Measurements from ENCODE around the gene MFSD11.
"Not testable (repeated sequence)": the region's sequence is repeated elsewhere in the genome, so short reads cannot be mapped to it uniquely, and the experiment has no call there.

Gene MFSD11

DNA sequence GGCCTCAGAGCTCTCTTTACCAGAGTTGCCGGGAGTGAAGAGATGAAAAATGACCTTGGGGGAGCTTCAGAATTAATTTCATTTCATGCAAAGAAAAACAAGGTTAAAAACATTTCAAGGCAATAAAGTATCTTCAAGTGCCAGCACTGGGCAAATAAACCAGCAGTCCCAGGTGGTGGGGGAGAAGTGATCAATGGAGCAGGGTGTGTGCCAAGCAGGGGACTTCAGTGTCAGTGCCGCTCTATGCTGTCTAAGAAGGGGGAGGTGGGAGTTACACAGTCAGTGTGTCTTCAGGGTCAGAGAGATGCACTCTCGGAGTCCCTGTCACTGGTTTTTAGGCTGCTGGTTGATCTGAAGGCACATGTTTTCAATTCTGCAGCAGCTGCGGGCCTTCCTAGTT, 73.0 kb downstream of the MFSD11 start:
- H3K36me3 ChIP-seq (ENCODE audit: control insufficient read depth, insufficient read depth, low read length): no peaks in the 10 kb centered on the region
- no peak overlapping the region for H3K27ac ChIP-seq (ENCODE audit: low read depth, low read length)
- no peaks in the 10 kb centered on the region for H3K4me1 ChIP-seq (ENCODE audit: control insufficient read depth, insufficient read depth, low read length)
- no peak overlapping the region for H3K9ac ChIP-seq (ENCODE audit: low read length)
- H3K4me3 ChIP-seq (ENCODE audit: low read length): no peak overlapping the region
- H3K27me3 ChIP-seq (ENCODE audit: control insufficient read depth, insufficient read depth, low read length): no peaks in the 10 kb centered on the region

DNA sequence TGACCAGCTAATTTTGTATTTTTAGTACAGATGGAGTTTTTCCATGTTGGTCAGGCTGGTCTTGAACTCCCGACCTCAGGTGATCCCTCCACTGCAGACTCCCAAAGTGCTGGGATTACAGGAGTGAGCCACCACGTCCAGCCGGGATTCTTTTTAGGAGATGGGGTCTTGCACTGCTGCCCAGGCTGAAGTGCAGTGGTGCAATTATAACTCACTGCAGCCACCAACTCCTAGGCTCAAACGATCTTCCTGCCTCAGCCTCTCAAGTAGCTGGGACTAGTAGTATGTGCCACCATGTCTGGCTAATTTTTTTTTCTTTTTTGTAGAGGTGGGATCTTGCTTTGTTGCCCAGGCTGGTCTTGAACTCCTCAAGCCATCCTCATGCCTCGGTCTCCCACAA, 73.9 kb downstream of the MFSD11 start:
- Histone ChIP-seq H3K4me3 (ENCODE audit: low read length) (no peak overlapping the region), H3K36me3 (ENCODE audit: control insufficient read depth, insufficient read depth, low read length) (no peaks in the 10 kb centered on the region), H3K27ac (ENCODE audit: low read depth, low read length) (no peak overlapping the region), H3K27me3 (ENCODE audit: control insufficient read depth, insufficient read depth, low read length) (no peaks in the 10 kb centered on the region), H3K4me1 (ENCODE audit: control insufficient read depth, insufficient read depth, low read length) (no peaks in the 10 kb centered on the region), H3K9ac (ENCODE audit: low read length) (no peak overlapping the region)

DNA sequence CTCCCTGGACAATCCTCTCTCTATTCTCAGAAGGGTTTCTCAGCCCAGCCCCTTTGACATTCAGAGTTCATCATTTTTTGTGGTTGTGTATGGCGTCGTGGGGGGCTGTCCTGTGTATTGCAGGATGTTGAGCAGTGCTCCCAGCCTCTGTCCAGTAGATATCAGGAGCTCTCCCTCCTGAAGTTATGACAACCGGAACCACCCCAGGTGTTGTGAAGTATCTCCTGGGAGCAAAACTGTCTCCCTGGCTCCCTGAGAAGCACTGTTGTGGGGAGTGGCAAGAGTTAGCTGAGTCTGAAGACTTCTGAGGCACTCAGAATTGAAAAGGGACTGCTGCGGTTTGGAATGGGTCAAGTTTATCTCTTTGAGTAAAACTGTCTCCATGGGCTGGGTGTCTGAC, 74.3 kb downstream of the MFSD11 start:
- Histone ChIP-seq H3K9ac (ENCODE audit: low read length) (no peak overlapping the region), H3K27ac (ENCODE audit: low read depth, low read length) (no peak overlapping the region), H3K36me3 (ENCODE audit: control insufficient read depth, insufficient read depth, low read length) (no peaks in the 10 kb centered on the region), H3K4me3 (ENCODE audit: low read length) (no peak overlapping the region), H3K27me3 (ENCODE audit: control insufficient read depth, insufficient read depth, low read length) (no peaks in the 10 kb centered on the region), H3K4me1 (ENCODE audit: control insufficient read depth, insufficient read depth, low read length) (no peaks in the 10 kb centered on the region)

DNA sequence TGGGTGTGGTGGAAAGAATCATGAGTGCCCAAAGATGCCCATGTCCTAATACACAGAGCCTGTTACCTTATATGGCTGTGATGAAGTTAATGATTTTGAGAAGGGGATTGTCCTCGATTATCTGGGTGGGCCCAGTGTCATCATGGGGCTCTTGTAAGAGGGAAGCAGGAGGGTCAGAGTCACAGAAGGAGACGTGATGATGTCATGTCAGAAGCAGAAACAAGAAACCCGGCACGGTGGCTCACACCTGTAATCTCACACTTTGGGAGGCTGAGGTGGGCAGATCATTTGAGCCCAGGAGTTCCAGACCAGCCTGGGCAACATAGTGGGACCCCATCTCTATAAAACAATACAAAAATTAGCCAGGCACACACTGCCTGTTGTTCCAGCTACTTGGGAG, 75.0 kb downstream of the MFSD11 start:
- Histone ChIP-seq H3K4me3 (ENCODE audit: low read length) (no peak overlapping the region), H3K36me3 (ENCODE audit: control insufficient read depth, insufficient read depth, low read length) (no peaks in the 10 kb centered on the region), H3K27ac (ENCODE audit: low read depth, low read length) (no peak overlapping the region), H3K27me3 (ENCODE audit: control insufficient read depth, insufficient read depth, low read length) (no peaks in the 10 kb centered on the region), H3K9ac (ENCODE audit: low read length) (no peak overlapping the region), H3K4me1 (ENCODE audit: control insufficient read depth, insufficient read depth, low read length) (no peaks in the 10 kb centered on the region)

DNA sequence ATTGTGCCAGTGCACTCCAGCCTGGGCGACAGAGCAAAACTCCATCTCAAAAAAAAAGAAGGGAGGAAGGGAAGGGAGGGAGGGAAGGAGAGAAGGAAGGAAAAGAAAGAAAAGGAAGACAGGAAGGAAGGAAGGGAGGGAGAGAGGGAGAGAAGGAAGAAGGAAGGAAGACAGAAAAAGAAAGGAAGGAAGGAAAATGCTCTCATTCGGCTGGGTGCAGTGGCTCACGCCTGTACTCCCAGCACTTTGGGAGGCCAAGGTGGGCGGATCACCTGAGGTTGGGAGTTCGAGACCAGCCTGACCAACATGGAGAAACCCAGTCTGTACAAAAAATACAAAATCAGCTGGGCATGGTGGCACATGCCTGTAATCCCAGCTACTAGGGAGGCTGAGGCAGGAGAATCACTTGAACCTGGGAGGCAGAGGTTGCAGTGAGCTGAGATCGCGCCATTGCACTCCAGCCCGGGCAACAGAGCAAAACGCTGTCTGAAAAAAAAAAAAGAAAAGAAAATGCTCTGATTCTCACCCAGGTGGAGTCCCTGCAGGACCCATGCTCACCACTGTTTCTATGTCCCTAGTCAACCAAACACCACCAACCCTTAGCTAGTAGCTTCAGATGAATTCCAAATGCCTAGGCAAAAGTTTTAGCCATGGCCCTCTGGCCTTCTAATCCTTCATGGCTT, 78.1 kb downstream of the MFSD11 start:
- not testable (repeated sequence) for H3K4me3 ChIP-seq (ENCODE audit: low read length); H3K4me1 ChIP-seq (ENCODE audit: control insufficient read depth, insufficient read depth, low read length); H3K9ac ChIP-seq (ENCODE audit: low read length); H3K36me3 ChIP-seq (ENCODE audit: control insufficient read depth, insufficient read depth, low read length); H3K27me3 ChIP-seq (ENCODE audit: control insufficient read depth, insufficient read depth, low read length); H3K27ac ChIP-seq (ENCODE audit: low read depth, low read length)

DNA sequence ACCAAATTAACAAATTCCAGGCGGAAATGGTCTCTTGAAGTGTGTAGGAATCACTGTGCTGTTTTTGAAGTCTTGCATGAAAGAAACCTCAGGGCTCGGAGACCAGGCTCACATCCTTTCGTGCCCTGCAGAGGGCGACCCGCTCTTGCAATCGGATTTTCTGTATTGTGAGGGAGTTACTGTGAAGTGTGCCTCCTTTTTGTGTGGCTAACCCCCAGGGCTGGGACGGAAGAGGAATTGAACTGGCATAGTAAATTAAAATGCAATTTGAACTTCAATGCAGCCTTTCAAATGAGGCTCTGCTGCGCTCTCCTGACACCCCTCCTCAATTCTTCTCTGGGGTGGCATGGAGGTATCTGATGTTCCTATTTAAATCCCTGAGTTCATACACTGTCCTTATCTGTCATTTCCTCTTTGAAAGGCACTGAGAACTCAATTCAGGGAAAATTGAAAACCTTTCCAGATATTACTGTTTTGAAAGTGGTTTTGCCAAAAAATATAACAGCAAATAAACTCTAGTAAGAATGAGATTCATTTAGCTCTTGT, 78.7 kb downstream of the MFSD11 start:
- H3K27ac ChIP-seq (ENCODE audit: low read depth, low read length): no peak overlapping the region
- H3K4me3 ChIP-seq (ENCODE audit: low read length): no peak overlapping the region
- H3K36me3 ChIP-seq (ENCODE audit: control insufficient read depth, insufficient read depth, low read length): no peaks in the 10 kb centered on the region

DNA sequence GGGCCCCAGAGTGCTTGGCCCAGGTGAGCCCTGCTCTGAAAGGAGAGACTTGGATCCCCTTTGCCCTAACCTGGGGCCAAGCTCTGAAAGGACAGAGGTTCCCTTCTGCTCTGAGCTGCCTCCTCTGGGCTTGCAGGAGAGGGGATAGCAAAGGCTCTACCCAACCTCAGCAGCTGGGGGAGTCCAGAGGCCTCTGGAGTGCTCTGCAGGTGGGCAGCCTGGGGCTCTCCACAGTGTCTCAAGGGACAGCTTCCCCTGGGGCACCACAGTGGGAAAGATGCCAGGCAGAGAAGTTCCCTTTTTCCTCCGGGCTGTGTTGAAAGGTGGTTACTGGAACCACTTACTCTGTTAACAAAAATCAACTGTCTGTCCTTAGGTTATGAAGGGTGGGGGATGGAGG, 82.1 kb downstream of the MFSD11 start:
- Histone ChIP-seq H3K27ac (ENCODE audit: low read depth, low read length) (no peak overlapping the region), H3K9ac (ENCODE audit: low read length) (no peak overlapping the region), H3K4me3 (ENCODE audit: low read length) (no peak overlapping the region), H3K4me1 (ENCODE audit: control insufficient read depth, insufficient read depth, low read length) (no peaks in the 10 kb centered on the region), H3K27me3 (ENCODE audit: control insufficient read depth, insufficient read depth, low read length) (no peaks in the 10 kb centered on the region), H3K36me3 (ENCODE audit: control insufficient read depth, insufficient read depth, low read length) (no peaks in the 10 kb centered on the region)

More for the DNA sequence above, 78.7 kb downstream of the MFSD11 start:
- no peak overlapping the region for H3K9ac ChIP-seq (ENCODE audit: low read length)
- H3K4me1 ChIP-seq (ENCODE audit: control insufficient read depth, insufficient read depth, low read length): no peaks in the 10 kb centered on the region
- no peaks in the 10 kb centered on the region for H3K27me3 ChIP-seq (ENCODE audit: control insufficient read depth, insufficient read depth, low read length)

DNA sequence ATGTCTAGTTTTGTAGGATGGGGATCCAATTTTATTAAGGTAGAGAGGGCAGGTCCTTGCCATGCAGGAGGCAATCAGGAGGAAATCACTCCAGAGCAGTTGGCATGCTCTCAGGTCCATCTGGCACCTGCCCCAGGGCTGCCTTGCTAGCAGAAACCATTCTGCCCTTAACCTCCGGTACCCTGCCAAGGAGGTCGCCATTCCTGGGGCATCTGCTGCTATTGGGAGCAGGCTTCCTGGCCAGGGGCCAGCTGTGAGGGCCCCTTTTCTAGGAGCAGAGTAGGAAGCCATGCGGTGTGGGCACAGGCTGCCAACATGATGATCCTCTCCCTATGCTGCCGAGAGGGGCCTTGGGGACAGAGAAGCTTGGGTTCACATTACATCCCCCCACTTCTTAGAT, 82.6 kb downstream of the MFSD11 start:
- Histone ChIP-seq H3K4me1 (ENCODE audit: control insufficient read depth, insufficient read depth, low read length) (no peaks in the 10 kb centered on the region), H3K27me3 (ENCODE audit: control insufficient read depth, insufficient read depth, low read length) (no peaks in the 10 kb centered on the region), H3K36me3 (ENCODE audit: control insufficient read depth, insufficient read depth, low read length) (no peaks in the 10 kb centered on the region), H3K4me3 (ENCODE audit: low read length) (no peak overlapping the region), H3K27ac (ENCODE audit: low read depth, low read length) (no peak overlapping the region), H3K9ac (ENCODE audit: low read length) (no peak overlapping the region)

DNA sequence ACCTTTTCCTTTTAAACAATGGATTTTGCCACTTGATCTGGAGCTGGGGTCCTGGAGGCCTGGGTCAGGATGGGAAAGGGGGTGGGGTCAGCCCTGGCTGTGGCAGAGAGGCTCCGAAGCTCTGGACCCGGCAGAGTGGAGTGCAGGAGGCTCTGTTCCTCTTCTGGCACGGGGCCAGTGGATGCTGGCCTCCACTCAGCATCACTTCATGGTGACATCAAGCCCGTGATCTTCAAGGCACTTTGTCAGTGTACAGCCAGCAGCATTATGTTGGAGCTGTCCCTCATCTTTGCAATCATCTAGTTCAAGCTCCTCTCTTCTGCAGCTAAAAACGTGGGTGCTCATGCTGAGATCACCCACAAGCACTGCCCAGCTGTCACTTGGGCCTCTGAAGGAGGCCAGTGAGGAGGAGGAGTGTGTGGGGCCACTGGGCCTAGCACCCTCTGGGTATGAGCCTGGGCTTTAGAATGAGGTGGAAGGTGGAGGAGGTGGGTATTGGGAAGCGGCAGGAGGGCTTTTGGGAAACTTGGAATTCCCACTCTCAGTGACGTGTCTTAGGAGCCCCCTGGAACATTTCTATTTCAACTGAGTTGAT, 84.4 kb downstream of the MFSD11 start:
- Histone ChIP-seq H3K9ac (ENCODE audit: low read length) (no peak overlapping the region), H3K4me3 (ENCODE audit: low read length) (no peak overlapping the region), H3K27ac (ENCODE audit: low read depth, low read length) (no peak overlapping the region), H3K4me1 (ENCODE audit: control insufficient read depth, insufficient read depth, low read length) (no peaks in the 10 kb centered on the region), H3K27me3 (ENCODE audit: control insufficient read depth, insufficient read depth, low read length) (no peaks in the 10 kb centered on the region), H3K36me3 (ENCODE audit: control insufficient read depth, insufficient read depth, low read length) (no peaks in the 10 kb centered on the region)

DNA sequence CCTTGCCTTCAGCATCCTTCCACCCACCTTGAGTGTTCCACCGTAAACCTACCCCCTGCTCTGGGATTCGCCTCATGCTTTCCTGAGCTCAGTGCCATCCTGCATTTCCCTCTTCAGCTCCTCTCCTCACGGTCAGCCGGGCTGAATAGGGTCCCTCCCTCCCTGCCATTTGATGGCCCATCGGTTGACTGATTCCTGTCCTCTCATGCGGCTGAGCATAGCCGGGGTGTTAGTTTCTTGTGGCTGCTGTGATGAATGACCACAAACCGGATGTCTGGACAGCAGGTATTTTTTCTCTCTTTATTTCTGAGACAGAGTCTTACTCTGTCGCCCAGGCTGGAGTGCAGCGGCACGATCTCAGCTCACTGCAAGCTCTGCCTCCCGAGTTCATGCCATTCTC, 86.2 kb downstream of the MFSD11 start:
- Histone ChIP-seq H3K27ac (ENCODE audit: low read depth, low read length) (no peak overlapping the region), H3K9ac (ENCODE audit: low read length) (no peak overlapping the region)

DNA sequence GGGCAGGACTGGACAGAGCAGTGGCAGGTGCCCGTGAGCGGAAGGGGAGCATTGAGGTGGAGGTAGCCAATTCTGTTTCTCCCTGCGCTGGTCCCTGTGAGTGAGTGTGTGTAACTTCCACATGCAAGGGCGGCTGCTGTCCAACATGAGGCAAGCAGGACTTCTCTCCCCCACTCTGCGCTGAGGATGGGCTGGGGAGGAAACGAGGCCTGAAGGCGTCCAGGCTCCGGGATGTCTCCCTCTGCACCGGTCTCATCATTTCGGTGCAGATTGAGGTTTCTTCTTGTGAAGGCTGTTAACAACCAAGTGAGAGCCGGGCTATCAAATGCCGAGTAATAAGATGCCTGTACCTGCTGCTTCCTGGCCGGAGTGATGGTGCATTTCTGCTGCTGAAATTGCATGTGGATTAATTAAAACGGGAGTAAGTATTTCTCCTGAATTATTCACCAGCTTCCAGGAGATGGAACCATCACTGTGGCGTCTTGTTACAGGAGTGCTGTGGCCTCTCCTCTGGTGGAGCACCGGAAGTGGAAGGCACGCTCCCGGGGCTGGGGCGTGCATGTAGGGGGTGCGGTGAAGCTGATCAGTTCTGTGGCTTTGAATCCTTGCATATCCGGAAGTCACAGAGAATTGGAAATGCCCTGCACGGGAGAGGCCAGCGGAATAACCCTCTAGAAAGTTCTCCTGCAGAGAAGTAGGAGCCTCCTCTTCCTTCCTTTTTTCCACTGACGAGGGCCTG, 88.6 kb downstream of the MFSD11 start:
- no peaks in the 10 kb centered on the region for H3K27me3 ChIP-seq (ENCODE audit: control insufficient read depth, insufficient read depth, low read length)

More for the DNA sequence above, 86.2 kb downstream of the MFSD11 start:
- no peaks in the 10 kb centered on the region for H3K36me3 ChIP-seq (ENCODE audit: control insufficient read depth, insufficient read depth, low read length)
- H3K4me3 ChIP-seq (ENCODE audit: low read length): no peak overlapping the region
- H3K4me1 ChIP-seq (ENCODE audit: control insufficient read depth, insufficient read depth, low read length): no peaks in the 10 kb centered on the region
- no peaks in the 10 kb centered on the region for H3K27me3 ChIP-seq (ENCODE audit: control insufficient read depth, insufficient read depth, low read length)

DNA sequence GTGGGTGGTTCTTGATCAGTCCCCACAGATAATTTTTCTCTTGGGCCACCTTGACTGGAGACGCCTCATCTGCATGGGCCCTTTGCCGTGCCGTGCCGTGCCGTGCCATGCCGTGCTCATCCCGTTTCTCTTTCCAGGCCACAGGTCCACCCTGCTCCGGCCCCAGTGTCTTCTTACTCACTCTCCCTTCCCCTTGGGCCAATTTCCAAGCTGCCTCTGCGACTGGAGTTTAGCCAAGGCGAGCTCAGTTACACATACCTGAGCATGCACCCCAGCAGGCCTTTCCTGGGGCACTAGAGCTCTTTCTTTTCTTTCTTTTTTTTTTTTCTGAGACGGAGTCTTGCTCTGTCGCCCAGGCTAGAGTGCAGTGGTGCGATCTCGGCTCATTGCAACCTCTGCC, 89.8 kb downstream of the MFSD11 start:
- no peak overlapping the region for H3K4me3 ChIP-seq (ENCODE audit: low read length)
- no peak overlapping the region for H3K27ac ChIP-seq (ENCODE audit: low read depth, low read length)
- H3K4me1 ChIP-seq (ENCODE audit: control insufficient read depth, insufficient read depth, low read length): no peaks in the 10 kb centered on the region
- H3K9ac ChIP-seq (ENCODE audit: low read length): no peak overlapping the region
- no peaks in the 10 kb centered on the region for H3K36me3 ChIP-seq (ENCODE audit: control insufficient read depth, insufficient read depth, low read length)
- no peaks in the 10 kb centered on the region for H3K27me3 ChIP-seq (ENCODE audit: control insufficient read depth, insufficient read depth, low read length)

More for the DNA sequence above, 88.6 kb downstream of the MFSD11 start:
- Histone ChIP-seq H3K4me1 (ENCODE audit: control insufficient read depth, insufficient read depth, low read length) (no peaks in the 10 kb centered on the region), H3K27ac (ENCODE audit: low read depth, low read length) (no peak overlapping the region), H3K9ac (ENCODE audit: low read length) (no peak overlapping the region), H3K4me3 (ENCODE audit: low read length) (no peak overlapping the region), H3K36me3 (ENCODE audit: control insufficient read depth, insufficient read depth, low read length) (no peaks in the 10 kb centered on the region)
